Measurements from ENCODE around the gene OXA1L.
"Not testable (repeated sequence)": the region's sequence is repeated elsewhere in the genome, so short reads cannot be mapped to it uniquely, and the experiment has no call there.

Gene OXA1L

GRCh38 chr14:22766457-22767322 lies at the start of gene OXA1L:
TSS of gene OXA1L (plus strand) at chr14:22766688. CDS start at chr14:22766702, 14 bp downstream.
- TF ChIP-seq CTCF (IDR thresholded peaks at IDR 0.05; ENCODE audit: low read depth, low read length, missing control alignments), result no peak
- peak within 1 kb of the TSS; percentile 85 for H3K4me3 ChIP-seq (ENCODE audit: low read depth, low read length)
- peak; percentile 93 for DNase-seq (ENCODE audit: low read depth)

- no peak overlapping the region for H3K4me3 ChIP-seq (ENCODE audit: low read depth, low read length)
- DNase-seq (ENCODE audit: low read depth), result no peak
- TF ChIP-seq CTCF (IDR thresholded peaks at IDR 0.05; ENCODE audit: low read depth, low read length, missing control alignments), result no peak
These were observed 48.4 kb upstream of the OXA1L start for GRCh38 chr14:22718091-22718490.

- peak; percentile 12 for DNase-seq (ENCODE audit: low read depth)
- H3K4me3 ChIP-seq (ENCODE audit: low read depth, low read length), result no peak overlapping the region
- no peak for TF ChIP-seq CTCF (IDR thresholded peaks at IDR 0.05; ENCODE audit: low read depth, low read length, missing control alignments)
These were observed 45.3 kb upstream of the OXA1L start for GRCh38 chr14:22721213-22721612.

- no peak for DNase-seq (ENCODE audit: low read depth)
- no peak overlapping the region for H3K4me3 ChIP-seq (ENCODE audit: low read depth, low read length)
- no peak for TF ChIP-seq CTCF (IDR thresholded peaks at IDR 0.05; ENCODE audit: low read depth, low read length, missing control alignments)
These were observed 42.7 kb upstream of the OXA1L start for GRCh38 chr14:22723815-22724214.

GRCh38 chr14:22724847-22725246 lies 41.6 kb upstream of the OXA1L start:
- DNase-seq (ENCODE audit: low read depth); H3K4me3 ChIP-seq (ENCODE audit: low read depth, low read length): not testable (repeated sequence)

GRCh38 chr14:22725374-22725773 lies 41.1 kb upstream of the OXA1L start:
- H3K4me3 ChIP-seq (ENCODE audit: low read depth, low read length); DNase-seq (ENCODE audit: low read depth): not testable (repeated sequence)

- DNase-seq (ENCODE audit: low read depth), result no peak
- no peak overlapping the region for H3K4me3 ChIP-seq (ENCODE audit: low read depth, low read length)
- TF ChIP-seq CTCF (IDR thresholded peaks at IDR 0.05; ENCODE audit: low read depth, low read length, missing control alignments), result no peak
These were observed 40.5 kb upstream of the OXA1L start for GRCh38 chr14:22726012-22726411.

GRCh38 chr14:22732062-22732461 lies 34.4 kb upstream of the OXA1L start:
- H3K4me3 ChIP-seq (ENCODE audit: low read depth, low read length); DNase-seq (ENCODE audit: low read depth): not testable (repeated sequence)

All from GM12864 (cell line).